GM21825 (cell line): ENCODE measurements around the gene NAV2.

Experiments used
- ATAC-seq: cut with Tn5 transposase; IDR thresholded peaks from one replicate; pipeline ENCODE4 v1.9.1; 2021; ENCODE audit warnings: mild to moderate bottlenecking, moderate library complexity; ENCODE audit not compliant: unreplicated experiment

Gene NAV2

DNA sequence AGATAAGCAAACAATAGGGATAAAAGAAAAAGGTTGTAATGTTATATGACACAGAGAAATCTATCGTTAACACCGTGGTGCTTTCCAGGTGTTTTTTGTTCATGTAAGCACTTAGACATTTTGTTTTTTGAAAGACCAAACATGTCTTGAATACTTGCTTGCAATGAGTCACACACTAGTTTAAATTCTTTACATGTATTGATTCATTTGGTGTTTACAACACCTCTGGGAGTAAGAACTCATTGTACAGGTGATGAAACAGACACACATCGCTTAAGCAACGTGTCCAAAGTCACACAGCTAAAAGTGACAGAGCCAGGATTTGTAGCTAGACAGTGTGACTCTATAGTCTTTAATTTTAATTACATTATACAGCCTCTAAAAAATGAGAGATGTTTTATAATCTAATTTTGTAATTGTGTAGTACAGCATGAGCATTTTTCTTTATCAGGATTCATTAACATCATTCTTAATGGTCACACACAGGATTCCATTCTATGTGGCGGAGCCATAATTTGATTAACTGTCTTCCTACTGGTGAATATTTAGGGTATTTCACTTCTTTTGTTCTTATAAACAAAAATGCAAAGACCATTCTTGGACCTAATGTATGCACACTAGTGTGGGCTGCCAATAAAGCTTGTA is 298.8 kb downstream of the NAV2 start:
- no peak for ATAC-seq

DNA sequence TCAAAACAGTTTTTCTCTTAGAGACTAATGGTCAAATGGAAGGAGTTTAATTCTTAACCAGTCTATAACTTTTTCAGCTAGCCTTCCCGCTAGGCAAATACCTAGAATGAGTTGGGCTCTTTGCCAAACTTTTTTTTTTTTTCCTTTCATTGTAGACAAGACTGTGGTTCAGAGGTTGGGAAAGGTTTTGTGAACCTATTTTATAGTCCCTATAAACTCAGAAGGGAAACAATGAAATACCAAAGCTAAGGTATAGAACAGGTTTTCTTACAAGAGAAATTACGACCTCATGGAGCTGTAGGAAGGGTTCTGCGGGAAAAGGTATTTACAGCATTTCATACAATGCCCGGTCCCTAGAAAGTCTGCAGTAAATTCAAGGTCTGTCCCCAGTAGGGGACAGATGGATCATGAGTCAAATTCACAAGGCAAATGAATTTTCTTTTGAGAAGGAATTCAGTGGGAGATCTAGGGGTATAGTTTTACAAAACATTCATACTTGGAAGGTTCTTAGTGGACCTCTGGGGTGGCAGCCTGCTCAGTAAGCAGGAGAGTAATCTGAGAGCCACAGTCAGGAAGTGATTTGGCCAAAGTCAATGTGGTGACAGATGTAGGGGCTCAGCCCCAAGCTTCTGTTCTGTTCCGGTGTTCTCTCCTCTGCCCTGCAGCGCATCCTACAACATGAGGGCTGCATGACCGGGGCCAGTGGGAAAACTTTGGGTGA is 300.9 kb downstream of the NAV2 start:
- no peak for ATAC-seq

DNA sequence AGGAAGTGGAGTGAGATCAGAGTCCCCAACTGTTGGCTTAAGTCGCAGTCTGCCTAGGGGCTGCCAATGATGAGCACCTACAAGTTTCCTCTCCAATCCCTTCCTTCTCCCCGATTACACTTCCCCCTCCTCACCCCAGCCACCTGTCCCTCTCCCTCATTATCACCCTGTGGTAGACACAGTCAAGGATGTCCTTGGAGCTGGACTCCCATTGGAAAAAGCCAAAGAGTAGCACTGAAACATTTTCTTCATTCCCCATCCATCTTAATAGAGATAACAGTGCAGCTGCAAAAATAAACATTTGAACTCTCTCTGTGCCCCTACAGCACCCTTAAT is 301.4 kb downstream of the NAV2 start:
- ATAC-seq, result no peak

DNA sequence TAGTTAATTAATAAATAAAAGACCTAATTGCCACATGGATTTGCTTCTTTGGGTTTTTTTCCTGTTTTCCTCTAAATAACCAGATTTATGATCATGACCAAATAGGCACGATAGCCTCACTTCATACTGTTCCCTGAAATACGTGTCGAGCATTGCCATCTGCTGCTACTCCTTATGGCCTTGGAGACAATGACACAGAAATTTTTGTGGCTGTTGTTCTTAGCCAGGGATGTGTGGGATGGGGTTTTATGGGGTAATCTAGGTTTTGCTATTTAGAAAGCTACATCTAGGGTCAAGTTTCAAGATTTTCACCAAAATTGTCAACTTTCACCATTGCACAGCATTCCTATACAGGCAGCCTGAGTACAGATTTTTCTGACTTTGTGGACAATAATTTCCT is 302.5 kb downstream of the NAV2 start:
- no peak for ATAC-seq

DNA sequence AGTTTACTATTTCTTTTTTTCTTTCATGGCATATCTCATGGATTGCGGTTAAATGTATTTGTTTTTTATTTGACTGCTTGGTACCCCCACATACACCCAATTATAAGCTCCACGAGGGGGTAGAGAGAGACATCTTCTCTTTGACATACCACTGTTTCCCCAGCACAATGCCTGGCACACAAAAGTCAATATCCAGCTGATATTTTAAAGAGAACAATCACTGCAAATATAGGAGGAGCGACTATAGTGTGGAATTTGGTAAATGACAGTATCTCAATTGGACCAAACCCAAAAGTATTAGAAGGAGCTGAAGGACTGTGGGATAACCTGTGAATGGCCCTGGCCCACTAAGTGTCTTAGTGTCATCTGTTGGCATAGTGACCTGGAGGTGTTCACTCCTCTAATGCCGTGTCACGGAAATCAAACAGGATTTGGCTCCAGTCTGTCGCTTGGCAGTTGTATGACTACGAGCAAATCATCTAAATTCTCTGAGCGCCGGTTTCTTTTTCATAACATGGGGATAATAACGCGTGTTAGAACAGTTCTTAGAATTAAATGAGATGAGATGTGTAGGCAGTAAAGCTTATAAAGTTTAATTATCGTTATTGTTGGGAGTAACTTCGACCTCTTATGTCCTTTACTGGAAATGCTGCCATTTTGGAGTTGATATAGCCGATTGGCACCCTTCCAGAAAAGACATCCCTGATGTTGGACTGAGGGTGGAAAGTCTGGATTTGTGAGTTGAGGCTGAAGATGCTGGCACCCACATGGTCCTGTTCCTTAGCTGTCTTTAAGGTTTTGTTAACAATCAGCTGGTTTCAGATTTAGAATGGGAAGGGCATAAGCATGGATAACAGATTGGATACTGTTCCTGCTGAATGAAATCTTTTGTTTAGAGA is 303.1 kb downstream of the NAV2 start:
- ATAC-seq, result no peak

DNA sequence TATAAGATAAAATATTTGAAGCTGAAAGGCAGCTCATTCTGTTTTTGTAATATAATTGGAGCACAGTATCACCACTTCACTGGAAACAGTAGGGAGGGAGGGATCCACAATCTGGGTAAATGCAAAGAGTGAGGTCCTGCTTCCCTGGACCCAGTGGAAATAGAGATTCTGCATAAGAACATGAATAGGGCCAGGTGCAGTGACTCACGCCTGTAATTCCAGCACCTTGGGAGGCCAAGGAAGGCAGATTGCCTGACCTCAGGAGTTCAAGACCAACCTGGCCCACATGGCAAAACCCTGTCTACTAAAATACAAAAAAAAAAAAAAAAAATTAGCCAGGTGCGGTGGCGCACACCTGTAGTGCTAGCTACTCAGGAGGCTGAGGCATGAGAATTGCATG is 303.9 kb downstream of the NAV2 start:
- no peak for ATAC-seq

DNA sequence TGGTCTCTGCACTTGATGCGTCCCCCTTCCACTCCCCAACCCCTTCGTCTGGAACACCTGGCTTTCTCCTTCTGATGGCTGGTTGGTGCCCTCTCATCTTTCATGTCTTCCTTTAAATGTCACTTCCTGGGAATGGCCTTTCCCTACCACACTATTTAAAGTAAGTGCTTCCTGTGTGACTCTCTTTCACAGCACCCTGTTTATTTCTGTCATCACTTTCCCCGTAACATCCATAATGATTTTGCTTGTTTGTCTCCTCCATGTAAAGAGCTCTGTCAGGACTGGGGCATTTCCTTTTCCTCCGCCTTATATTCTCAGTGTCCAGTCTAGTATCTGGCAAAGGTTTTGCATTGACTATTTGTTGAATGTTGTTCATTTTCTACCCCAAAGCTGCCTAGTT is 304.7 kb downstream of the NAV2 start:
- no peak for ATAC-seq

DNA sequence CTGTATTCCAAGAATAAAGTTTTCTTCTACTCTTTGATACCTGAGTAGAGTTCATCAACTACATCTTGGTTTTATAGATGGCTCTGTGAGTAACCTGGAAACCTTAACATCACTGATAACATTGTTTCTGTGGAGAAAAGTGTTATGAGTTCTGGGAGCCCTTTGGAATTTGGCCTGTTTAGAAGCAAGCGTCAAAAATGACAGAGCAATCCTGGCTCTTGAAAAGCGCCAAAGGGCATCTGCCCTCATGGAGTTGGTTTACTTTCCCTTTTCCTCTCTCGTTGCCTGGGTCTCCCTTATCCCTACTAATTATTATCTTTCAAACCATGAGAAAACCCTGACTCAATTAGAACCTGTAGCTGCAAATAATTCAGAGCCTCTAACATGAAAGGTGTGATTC is 307.6 kb downstream of the NAV2 start:
- no peak for ATAC-seq

DNA sequence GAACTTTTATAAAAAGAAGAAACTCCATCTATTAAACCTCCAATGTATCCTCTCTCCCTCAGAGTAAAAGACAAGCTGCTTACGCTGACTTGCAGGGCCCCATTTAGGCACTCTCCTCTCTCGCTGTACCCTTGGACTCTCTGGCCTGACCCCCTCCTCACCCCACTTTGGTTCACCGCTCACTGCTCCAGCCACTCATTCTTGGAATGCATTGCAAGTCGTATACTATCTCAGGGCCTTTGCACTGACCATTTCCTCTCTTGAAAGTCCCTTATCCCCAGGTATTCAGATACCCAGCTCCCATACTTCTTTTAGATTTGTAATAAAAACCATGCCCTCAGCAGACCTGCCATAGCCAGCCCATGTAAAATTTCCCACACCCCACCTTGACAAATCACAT is 308.1 kb downstream of the NAV2 start:
- ATAC-seq, result no peak

DNA sequence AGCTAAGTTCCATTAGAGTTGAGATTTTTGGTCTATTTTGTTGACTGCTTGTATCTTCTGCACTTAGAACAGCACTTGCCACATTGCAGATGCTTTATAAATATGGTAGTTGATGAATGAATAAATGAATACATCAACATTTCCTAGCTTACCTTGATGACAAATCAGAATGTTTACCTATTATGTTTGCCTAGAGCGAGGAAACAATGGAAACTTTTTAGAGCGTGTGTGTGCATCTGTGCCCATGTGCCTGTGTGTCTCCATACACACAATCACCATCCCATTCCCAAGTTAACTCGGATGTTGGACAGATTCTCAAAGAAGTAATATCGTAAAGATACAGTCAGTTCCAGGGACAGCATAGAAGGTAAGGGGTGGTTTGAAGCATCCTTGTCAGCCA is 308.6 kb downstream of the NAV2 start:
- ATAC-seq, result no peak

DNA sequence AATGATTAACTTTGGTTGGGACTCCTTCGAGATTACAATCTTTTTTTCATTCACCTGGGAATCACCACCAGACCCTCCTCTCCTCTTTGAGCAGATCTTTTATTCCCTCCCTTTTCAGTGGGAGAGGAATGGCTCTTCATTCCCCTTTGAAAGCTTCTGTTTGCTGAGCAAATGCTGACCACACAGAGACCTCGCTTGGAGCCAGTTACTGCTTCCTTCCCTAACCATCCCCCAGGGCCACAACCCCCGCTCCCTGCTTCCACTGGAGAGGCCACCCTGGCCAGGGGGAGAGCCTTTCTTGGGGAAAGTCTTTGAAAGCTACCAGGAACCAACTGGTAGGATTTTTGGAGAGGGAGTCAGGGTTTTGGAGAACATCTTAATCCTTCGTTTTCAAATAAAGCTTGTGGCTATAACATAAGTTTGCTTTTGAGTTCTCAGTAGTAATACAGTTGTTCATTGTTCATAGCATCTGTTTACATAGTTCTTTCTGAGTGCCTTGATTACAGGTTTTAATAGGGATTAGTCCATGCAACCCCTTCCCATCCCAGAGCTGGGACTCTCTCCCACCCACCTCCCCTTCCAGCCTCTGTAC is 309.2 kb downstream of the NAV2 start:
- no peak for ATAC-seq

DNA sequence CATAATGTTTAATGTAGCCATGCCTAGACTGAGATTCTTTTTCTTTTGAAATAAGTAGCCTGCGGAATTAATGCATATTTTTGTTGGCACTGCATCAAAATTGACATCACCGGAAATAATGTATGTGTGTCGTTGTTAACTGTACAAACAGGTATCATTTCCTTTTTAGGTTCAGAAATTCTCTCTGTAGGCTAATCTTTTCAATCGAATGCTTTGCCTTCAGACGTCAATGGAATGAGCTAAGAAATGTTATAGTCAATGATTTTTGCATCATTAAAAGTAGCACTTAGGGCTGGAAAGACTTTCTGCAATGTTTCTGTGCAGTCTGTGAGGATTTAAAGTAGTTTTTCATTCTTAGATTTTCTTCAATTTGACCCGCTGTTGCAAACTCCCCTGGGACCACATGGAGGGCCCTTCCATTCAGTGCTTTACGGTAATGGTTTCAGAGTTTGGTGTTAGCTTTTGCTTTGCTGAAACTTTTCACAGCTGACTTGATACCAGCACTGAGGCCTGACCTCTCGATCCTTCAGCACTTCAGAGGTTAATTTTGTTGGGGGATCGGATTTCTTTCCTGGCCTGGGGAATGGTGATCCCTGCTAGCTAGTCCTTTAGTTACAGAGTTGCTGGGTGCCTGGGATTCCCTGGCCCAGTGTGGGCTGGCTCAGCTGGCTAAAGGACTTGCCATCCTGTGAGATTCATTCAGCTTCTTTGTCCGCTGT is 309.9 kb downstream of the NAV2 start:
- no peak for ATAC-seq

DNA sequence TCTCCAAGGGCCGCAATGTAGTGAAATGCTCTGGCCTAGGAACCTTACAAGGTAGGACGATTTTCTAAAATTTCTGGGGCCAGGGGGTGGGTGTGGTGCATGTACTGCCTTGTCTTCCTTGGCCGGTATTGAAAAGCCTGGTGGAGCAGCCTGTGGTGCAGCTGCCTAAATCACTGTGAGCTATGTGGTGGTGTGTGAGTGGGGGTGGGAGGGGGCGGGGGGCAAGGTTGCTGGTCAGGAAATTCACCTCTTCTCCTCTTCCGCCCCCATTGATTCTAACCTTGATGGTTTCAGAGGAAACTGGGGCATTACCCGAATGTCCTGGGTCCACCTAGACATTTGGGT is 310.4 kb downstream of the NAV2 start:
- ATAC-seq, result no peak

DNA sequence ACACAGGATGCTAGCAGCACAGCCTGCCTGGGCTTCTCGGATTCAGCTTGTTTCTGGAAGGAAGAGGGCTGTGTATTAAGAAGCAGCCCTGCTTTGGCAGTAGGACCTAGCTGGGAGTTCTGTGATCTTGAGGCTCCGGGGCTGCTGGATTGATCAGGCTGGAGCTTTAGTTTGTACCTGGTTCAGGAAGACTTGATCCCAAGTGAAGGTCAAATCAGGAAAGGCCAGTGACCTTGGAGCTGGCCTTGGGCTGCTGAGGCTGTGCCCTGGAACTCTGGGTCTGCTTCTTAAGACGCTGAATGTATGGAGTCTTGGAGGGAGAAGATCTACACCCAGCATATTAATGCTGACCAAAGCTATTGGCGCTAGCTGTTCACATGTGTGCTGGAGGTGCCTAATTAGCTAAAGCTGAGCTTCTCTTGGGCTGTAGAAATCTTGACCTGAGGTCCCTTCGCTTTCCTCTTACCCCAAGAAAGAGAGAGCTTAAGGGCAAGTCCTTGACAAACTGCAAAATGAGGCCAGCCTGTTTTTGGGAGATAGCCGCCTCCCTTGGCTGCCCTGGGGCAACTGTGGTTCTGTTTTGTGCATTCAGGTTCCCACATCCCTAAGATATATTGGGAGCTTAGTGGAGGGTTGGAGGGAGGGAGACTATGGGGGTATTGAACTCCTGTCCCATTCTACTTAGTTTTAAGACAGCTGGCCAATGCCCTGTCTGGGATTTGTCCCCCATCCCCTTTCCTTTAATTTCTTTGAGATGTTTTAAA is 311.7 kb downstream of the NAV2 start:
- ATAC-seq, result no peak

DNA sequence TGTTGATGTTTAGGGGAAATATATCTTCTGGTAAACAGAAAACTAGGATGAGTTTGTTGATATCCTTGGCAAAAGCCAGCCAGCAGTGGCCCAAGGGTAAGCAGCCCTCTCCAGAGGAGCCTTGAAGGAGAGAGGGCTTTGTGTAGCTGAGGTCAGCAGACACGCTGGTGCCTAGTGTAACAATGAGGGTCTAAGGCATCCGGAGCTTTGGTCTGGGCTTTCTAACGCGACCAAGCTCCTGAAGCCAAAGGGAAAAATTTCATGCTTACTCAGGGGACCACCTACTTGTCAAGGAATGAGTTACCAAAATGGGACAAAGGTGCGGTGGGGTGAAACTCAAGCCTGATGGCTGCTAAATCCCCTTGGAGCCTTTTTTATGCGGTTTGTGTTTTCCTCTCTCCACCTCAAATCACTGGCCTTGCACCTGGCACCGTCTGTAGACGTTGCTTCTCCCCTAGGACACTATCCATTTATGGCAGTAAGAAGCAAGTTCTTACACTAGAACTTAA is 312.7 kb downstream of the NAV2 start:
- ATAC-seq, result no peak

DNA sequence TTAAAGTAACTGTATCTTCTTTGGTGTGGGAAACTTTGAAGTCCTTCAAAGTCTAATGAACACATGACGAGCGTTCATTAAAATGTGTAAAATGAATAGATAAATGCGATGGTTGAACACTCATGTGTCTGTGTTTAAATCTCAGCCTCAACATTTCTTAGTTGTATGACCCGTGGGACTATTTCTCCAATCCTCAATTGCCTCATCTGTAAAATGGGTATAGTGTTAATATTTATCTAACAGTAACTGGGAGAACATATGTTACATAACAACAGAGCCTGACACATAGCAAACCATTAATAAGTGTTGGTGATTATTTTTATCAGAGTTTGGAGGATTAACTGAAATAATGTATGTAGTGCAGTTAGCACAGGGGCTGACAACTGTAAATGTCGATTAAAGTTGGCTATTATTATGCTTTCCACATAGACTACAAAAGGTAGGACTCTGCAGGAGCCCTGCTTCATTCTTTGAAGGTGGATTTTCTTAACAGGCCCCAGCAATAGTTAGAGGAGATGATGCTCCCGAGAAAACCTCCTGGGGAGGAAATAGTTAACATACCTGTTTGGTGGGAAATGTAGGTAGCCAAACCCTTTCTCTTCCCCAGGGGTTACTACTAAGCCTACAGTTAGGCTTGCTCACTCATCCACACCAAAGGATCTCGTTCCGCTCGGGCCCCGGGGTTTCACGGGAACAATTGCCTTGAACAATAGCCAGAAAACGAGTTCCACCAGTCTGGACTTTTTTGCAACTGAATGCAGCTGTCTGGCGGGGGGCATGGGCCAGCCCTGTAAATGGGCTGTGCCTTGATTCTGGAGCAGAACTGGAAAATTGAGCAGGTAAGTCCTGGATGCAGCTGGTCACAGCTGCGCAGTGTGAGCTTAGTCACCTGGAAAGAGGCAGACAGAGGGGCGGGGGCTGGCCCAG is 314.3 kb downstream of the NAV2 start:
- ATAC-seq, result no peak

DNA sequence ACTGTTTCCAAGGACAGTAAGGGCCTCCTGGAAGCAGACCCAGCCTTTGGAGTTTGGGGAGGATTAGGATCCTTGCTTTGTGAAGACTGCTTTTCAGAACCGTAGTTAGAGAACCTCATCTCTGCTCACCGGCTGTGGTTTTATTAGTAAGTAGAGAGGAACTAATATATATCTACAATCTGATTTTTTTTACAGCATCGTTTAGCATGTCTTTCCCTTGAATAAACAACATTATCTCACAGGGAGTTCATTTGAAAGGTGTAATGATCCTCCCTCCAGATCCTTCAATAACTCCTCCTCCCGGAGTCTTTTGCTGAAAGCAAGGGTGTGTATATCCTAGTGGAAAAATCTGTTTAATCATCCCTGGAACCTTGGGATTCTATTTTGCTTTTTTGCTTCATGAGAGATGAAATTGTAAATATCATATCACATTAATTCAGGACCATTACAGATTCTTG is 314.9 kb downstream of the NAV2 start:
- ATAC-seq, result no peak

DNA sequence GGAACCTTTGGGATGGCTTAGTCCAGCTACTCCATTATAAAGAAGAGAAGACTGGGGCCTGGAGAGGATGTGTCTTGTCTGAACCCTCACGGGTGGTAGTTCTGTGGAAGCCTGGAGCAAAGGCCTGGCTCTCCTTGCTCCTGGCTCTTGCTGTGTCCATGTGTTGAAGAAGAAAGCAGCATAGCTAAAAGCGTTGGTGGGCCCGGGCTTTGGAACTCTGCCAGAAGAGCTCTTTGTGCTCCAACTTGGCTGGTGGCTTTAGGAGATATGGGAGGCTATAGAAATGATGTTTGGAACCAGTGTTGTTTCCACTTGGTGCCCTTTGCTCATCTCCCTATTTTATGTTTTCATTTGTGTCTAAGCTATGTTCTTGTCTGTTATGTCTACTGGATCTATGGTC is 316.6 kb downstream of the NAV2 start:
- ATAC-seq, result no peak

DNA sequence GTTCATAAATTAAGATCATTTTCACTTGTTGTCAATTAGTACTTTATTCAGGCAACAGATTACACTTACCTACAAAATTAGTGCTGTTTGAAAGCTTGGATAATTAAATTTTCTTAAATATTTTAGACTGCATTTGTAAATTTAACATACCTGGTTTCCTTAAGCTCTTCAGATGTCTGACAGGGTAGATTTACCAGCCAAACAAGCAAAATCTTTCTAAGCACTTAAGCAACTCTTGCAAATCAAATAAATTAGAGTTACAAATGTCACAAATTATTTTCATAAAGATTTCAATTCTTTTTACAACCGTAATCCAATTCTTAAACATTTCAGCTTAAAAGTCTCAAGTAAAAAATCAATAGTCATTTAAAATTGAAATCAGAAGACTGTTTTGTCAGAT is 317.8 kb downstream of the NAV2 start:
- no peak for ATAC-seq
